Liver (tissue), 9 donors: ENCODE data around the gene AHRR. TPM values are rescaled to one million over a fixed set of nuclear protein-coding genes. Genes with fewer than 3 reads are reported as not detected.
A peak's percentile ranks its signal among the peaks of the same experiment; 100 is the strongest.

Experiments used
- DNase-seq: peaks from one replicate; pipeline ENCODE4 v3.0.0-alpha.2; 2017; ENCODE audit warnings: low spot score
- H3K27ac ChIP-seq, 2 donors: one replicate each; pipeline ENCODE4 v1.7.0; 2013; ENCODE audit warnings: inconsistent platforms in 2 of 2, low read length in 2 of 2, control low read depth in 1 of 2, low read depth in 1 of 2, mild to moderate bottlenecking in 1 of 2
- H3K27me3 ChIP-seq, 4 donors: one replicate each; pipeline versions ENCODE4 v1.6.1 to v1.7.0; 2013; ENCODE audit warnings: low read length in 3 of 4, inconsistent platforms in 1 of 4, mild to moderate bottlenecking in 1 of 4, moderate library complexity in 1 of 4; ENCODE audit not compliant: control insufficient read depth in 4 of 4, insufficient read depth in 4 of 4
- H3K36me3 ChIP-seq, 4 donors: one replicate each; pipeline versions ENCODE4 v1.6.1 to v1.7.0; 2013; ENCODE audit warnings: low read length in 3 of 4, mild to moderate bottlenecking in 3 of 4, low read depth in 1 of 4, moderate library complexity in 1 of 4; ENCODE audit not compliant: control insufficient read depth in 4 of 4, insufficient read depth in 3 of 4
- H3K4me1 ChIP-seq, 4 donors: one replicate each; pipeline versions ENCODE4 v1.6.1 to v1.7.0; 2013; ENCODE audit warnings: low read length in 3 of 4, mild to moderate bottlenecking in 3 of 4, moderate library complexity in 1 of 4; ENCODE audit not compliant: control insufficient read depth in 4 of 4, insufficient read depth in 4 of 4
- H3K4me3 ChIP-seq, 3 donors: one replicate each; pipeline versions ENCODE4 v1.6.1 to v1.7.0; 2013; ENCODE audit warnings: low read length in 3 of 3, control low read depth in 1 of 3, low read depth in 1 of 3, mild to moderate bottlenecking in 1 of 3
- H3K9ac ChIP-seq, 2 donors: one replicate each; pipeline ENCODE4 v1.7.0; 2013; ENCODE audit warnings: low read length in 2 of 2, mild to moderate bottlenecking in 2 of 2, moderate library complexity in 2 of 2, control low read depth in 1 of 2, low read depth in 1 of 2
- H3K9me3 ChIP-seq, 4 donors: one replicate each; pipeline versions ENCODE4 v1.6.1 to v1.7.0; 2013; ENCODE audit warnings: low read length in 3 of 4; ENCODE audit not compliant: control insufficient read depth in 4 of 4
- ATF3 ChIP-seq: IDR thresholded peaks from 2 replicates; pipeline ENCODE4 v1.6.1; 2016; ENCODE audit warnings: antibody characterized with exemption
- CTCF ChIP-seq: fragments of 150-350 bp; IDR thresholded peaks from 2 replicates; pipeline ENCODE4 v1.5.1; 2017; ENCODE audit warnings: improper control_type of control experiment, low read depth, low read length; ENCODE audit not compliant: missing input control
- EGR1 ChIP-seq, 2 donors: IDR thresholded peaks; 2 replicates each; pipeline ENCODE4 v1.6.1; 2016 to 2018; ENCODE audit warnings: antibody characterized with exemption in 2 of 2, low read depth in 2 of 2
- FOXA1 ChIP-seq: IDR thresholded peaks from 2 replicates; pipeline ENCODE4 v1.6.1; 2016; ENCODE audit warnings: antibody characterized with exemption
- FOXA2 ChIP-seq: IDR thresholded peaks from 2 replicates; pipeline ENCODE4 v1.6.1; 2016; ENCODE audit warnings: antibody characterized with exemption
- GABPA ChIP-seq, 2 donors: IDR thresholded peaks in 1 of 2; conservative IDR thresholded peaks in 1 of 2; 2 replicates each; pipeline ENCODE4 v1.6.1; 2016; ENCODE audit warnings: antibody characterized with exemption in 2 of 2, mild to moderate bottlenecking in 1 of 2, moderate library complexity in 1 of 2
- HNF4G ChIP-seq: IDR thresholded peaks from 2 replicates; pipeline ENCODE4 v1.6.1; 2016; ENCODE audit warnings: antibody characterized with exemption
- JUND ChIP-seq, 2 donors: IDR thresholded peaks; 2 replicates each; pipeline ENCODE4 v1.6.1; 2016; ENCODE audit warnings: antibody characterized with exemption in 2 of 2
- MAX ChIP-seq: IDR thresholded peaks from 2 replicates; pipeline ENCODE4 v1.6.1; 2016; ENCODE audit warnings: antibody characterized with exemption
- NR2F2 ChIP-seq: IDR thresholded peaks from 2 replicates; pipeline ENCODE4 v1.6.1; 2016; ENCODE audit warnings: antibody characterized with exemption
- RAD21 ChIP-seq, 2 donors: IDR thresholded peaks; 2 replicates each; pipeline ENCODE4 v1.6.1; 2016; ENCODE audit warnings: antibody characterized with exemption in 2 of 2, mild to moderate bottlenecking in 2 of 2
- REST ChIP-seq: IDR thresholded peaks from 2 replicates; pipeline ENCODE4 v1.6.1; 2016; ENCODE audit warnings: antibody characterized with exemption, mild to moderate bottlenecking
- RXRA ChIP-seq, 2 donors: IDR thresholded peaks; 2 replicates each; pipeline ENCODE4 v1.6.1; 2017 to 2018; ENCODE audit warnings: antibody characterized with exemption in 2 of 2, mild to moderate bottlenecking in 1 of 2
- SP1 ChIP-seq: IDR thresholded peaks from 2 replicates; pipeline ENCODE4 v1.6.1; 2018; ENCODE audit warnings: antibody characterized with exemption, mild to moderate bottlenecking
- ZBTB33 ChIP-seq: IDR thresholded peaks from 2 replicates; pipeline ENCODE4 v1.6.1; 2016; ENCODE audit warnings: antibody characterized with exemption
- WGBS: extraction: QIAGEN DNeasy Blood & Tissue Kit; methylation state at CpG from one replicate; pipeline ENCODE4 v1.1.7; 2013; 5-methylcytosine and 5-hydroxymethylcytosine counted together
- polyA plus RNA-seq, 2 donors: library from polyadenylated mRNA; stranded (reverse) in 1 of 2; unstranded in 1 of 2; fragments of 200-250 nt in 1 of 2; fragments of >200 nt in 1 of 2; fragmentation: Nextera tagmentation in 1 of 2; extraction: Ambion mirVana in 1 of 2; gene quantifications; one replicate each; pipeline versions ENCODE4 v1.2.1 to v1.2.3, GENCODE V29; 2013 to 2015
- total RNA-seq, 2 donors: library from RNA; depleted of rRNA; stranded (reverse); fragments of >200 nt; gene quantifications; one replicate each; pipeline ENCODE4 v1.2.3, GENCODE V29; 2014
- donor health status: healthy.
- donor health status: healthy.
- donor health status: healthy.
- donor health status: healthy.
- donor health status: healthy.

Gene AHRR
- total and polyA plus RNA-seq, 4 donors, result 0.15 to 0.47 (median 0.24) TPM

- Histone ChIP-seq H3K4me3 (no peak overlapping the region), H3K9ac (no peak overlapping the region), H3K36me3 (no peaks in the 10 kb centered on the region), H3K27me3 (peaks cover 0 to 4% (median 0%) of the 10 kb centered on the region in 4 donors), H3K4me1 (no peaks in the 10 kb centered on the region), H3K9me3 (peaks cover 0 to 6% (median 2%) of the 10 kb centered on the region in 4 donors), H3K27ac (no peak overlapping the region)
- no peak for TF ChIP-seq GABPA (IDR thresholded peaks at IDR 0.05 in 1 of 2, conservative IDR thresholded peaks at IDR 0.05 in 1 of 2)
- TF ChIP-seq ZBTB33, result no peak
- no peak for TF ChIP-seq HNF4G
- no peak for TF ChIP-seq RXRA (IDR thresholded peaks at IDR 0.05)
- no peak for TF ChIP-seq EGR1 (IDR thresholded peaks at IDR 0.05; ENCODE audit: low read depth in 2 of 2)
- no peak for TF ChIP-seq SP1
- TF ChIP-seq CTCF, result no peak
- no peak for TF ChIP-seq ATF3
- no peak for TF ChIP-seq REST
- WGBS, result 89% methylated on average over 34 of the region's 34 CpGs
- peak; percentile 27 for DNase-seq
Observed at GRCh38 chr5:388266-389196, 67.0 kb downstream of the AHRR start.

- peaks cover 0 to 4% (median 0%) of the 10 kb centered on the region in 4 donors for H3K27me3 ChIP-seq
- 90% methylated on average over 32 of the region's 32 CpGs for WGBS
- H3K9ac ChIP-seq, result no peak overlapping the region
- no peaks in the 10 kb centered on the region for H3K4me1 ChIP-seq
- no peaks in the 10 kb centered on the region for H3K36me3 ChIP-seq
- H3K9me3 ChIP-seq, result peaks cover 0 to 6% (median 2%) of the 10 kb centered on the region in 4 donors
- no peak overlapping the region for H3K4me3 ChIP-seq
- no peak overlapping the region for H3K27ac ChIP-seq
- DNase-seq, result no peak
- TF ChIP-seq NR2F2 (no peak), FOXA1 (no peak), RXRA (IDR thresholded peaks at IDR 0.05) (no peak), RAD21 (IDR thresholded peaks at IDR 0.05) (no peak), REST (no peak), JUND (IDR thresholded peaks at IDR 0.05) (no peak), FOXA2 (no peak), CTCF (no peak), MAX (no peak), EGR1 (IDR thresholded peaks at IDR 0.05; ENCODE audit: low read depth in 2 of 2) (no peak)
Observed at GRCh38 chr5:389197-389821, 67.8 kb downstream of the AHRR start.
